Natural killer cell (primary cell): ENCODE data around the gene FAT1. TPM values are rescaled to one million over a fixed set of nuclear protein-coding genes. Genes with fewer than 3 reads are reported as not detected.

Source experiments
- ATAC-seq, 3 donors: fragments of 150-1000 bp in 2 of 3; fragments of 200-7000 bp in 1 of 3; cut with Tn5 transposase; 1 replicate in 1 of 3; 2 replicates in 2 of 3; pipeline ENCODE4 v1.10.0; 2021; ENCODE audit warnings: mild to moderate bottlenecking in 2 of 3, moderate library complexity in 2 of 3
- DNase-seq, 2 donors: peaks; one replicate each; pipeline versions ENCODE4 v3.0.0 to v3.0.0-alpha.2; 2013 to 2021; ENCODE audit warnings: mixed read lengths in 1 of 2
- H3K27ac ChIP-seq: one replicate; pipeline ENCODE4 v1.5.1; 2013; ENCODE audit warnings: mild to moderate bottlenecking, low read length
- H3K27me3 ChIP-seq: one replicate; pipeline ENCODE4 v1.6.1; 2013; ENCODE audit warnings: low read length; ENCODE audit not compliant: control insufficient read depth, insufficient read depth
- H3K36me3 ChIP-seq: one replicate; pipeline ENCODE4 v1.6.1; 2013; ENCODE audit warnings: low read length; ENCODE audit not compliant: control insufficient read depth, insufficient read depth
- H3K4me1 ChIP-seq: one replicate; pipeline ENCODE4 v1.6.1; 2013; ENCODE audit warnings: low read length; ENCODE audit not compliant: control insufficient read depth, insufficient read depth
- H3K4me3 ChIP-seq: one replicate; pipeline ENCODE4 v1.5.1; 2013; ENCODE audit warnings: low read length
- H3K9me3 ChIP-seq: one replicate; pipeline ENCODE4 v1.6.1; 2013; ENCODE audit warnings: low read length; ENCODE audit not compliant: control insufficient read depth, insufficient read depth
- H3K27ac Mint-ChIP-seq, 2 donors: one replicate each; pipeline ENCODE4 v1.8.0; 2022; ENCODE audit warnings: mild to moderate bottlenecking in 2 of 2, mixed read lengths in 2 of 2, moderate library complexity in 1 of 2
- H3K27me3 Mint-ChIP-seq, 2 donors: one replicate each; pipeline ENCODE4 v1.8.0; 2022; ENCODE audit warnings: low read depth in 2 of 2, mixed read lengths in 2 of 2
- H3K36me3 Mint-ChIP-seq: one replicate; pipeline ENCODE4 v1.8.0; 2022; ENCODE audit warnings: mixed read lengths
- H3K4me1 Mint-ChIP-seq, 2 donors: one replicate each; pipeline ENCODE4 v1.8.0; 2022; ENCODE audit warnings: mixed read lengths in 2 of 2
- H3K4me3 Mint-ChIP-seq: one replicate; pipeline ENCODE4 v1.8.0; 2022; ENCODE audit warnings: mild to moderate bottlenecking, moderate library complexity, mixed read lengths
- H3K9me3 Mint-ChIP-seq, 2 donors: one replicate each; pipeline ENCODE4 v1.8.0; 2022; ENCODE audit warnings: mixed read lengths in 2 of 2
- CTCF ChIP-seq: fragments of 200-600 bp; IDR thresholded peaks from one replicate; pipeline ENCODE4 v1.8.0; 2022; ENCODE audit warnings: antibody characterized with exemption
- WGBS: methylation state at CpG from one replicate; pipeline ENCODE4 v1.1.7; 2013; ENCODE audit warnings: missing lambda C conversion rate; ENCODE audit not compliant: insufficient coverage; 5-methylcytosine and 5-hydroxymethylcytosine counted together
- intact Hi-C: fragments of 100-400 bp; cut with micrococcal nuclease; formaldehyde crosslinking; loops from one replicate; pipeline ENCODE4 v1.14.2; 2022
- total RNA-seq, 4 donors: library from RNA; stranded (reverse); fragments of 120-200 nt in 1 of 4; gene quantifications; one replicate each; pipeline versions ENCODE4 v1.2.3 to v1.2.4, GENCODE V29; 2013 to 2022

Gene FAT1
- total RNA-seq, 3 donors from 2014 or later (not counting 1 experiment from before 2014, with no cell fraction given) = not detected

- H3K4me3 Mint-ChIP-seq = no peak overlapping the region
Observed at GRCh38 chr4:186634591-186635128, 89.0 kb downstream of the FAT1 start.

GRCh38 chr4:186633844-186634243, 89.8 kb downstream of the FAT1 start:
- Mint-ChIP-seq H3K36me3 (no peaks in the 10 kb centered on the region), H3K4me3 (no peak overlapping the region), H3K9me3 (peaks cover 9 to 10% of the 10 kb centered on the region in 2 donors), H3K27me3 (no peaks in the 10 kb centered on the region), H3K27ac (no peak overlapping the region), H3K4me1 (no peaks in the 10 kb centered on the region)
- Histone ChIP-seq H3K4me3 (no peak overlapping the region), H3K27me3 (no peaks in the 10 kb centered on the region), H3K36me3 (no peaks in the 10 kb centered on the region), H3K4me1 (no peaks in the 10 kb centered on the region), H3K9me3 (no peaks in the 10 kb centered on the region), H3K27ac (no peak overlapping the region)
- ATAC-seq (no peak), DNase-seq (no peak)
- TF ChIP-seq CTCF = no peak
- intact Hi-C loops = no loop called here

More at GRCh38 chr4:186634591-186635128, 89.0 kb downstream of the FAT1 start:
- no peak for TF ChIP-seq CTCF
- H3K36me3 Mint-ChIP-seq = no peaks in the 10 kb centered on the region
- ATAC-seq = no peak
- no peak for DNase-seq
- H3K27me3 Mint-ChIP-seq = no peaks in the 10 kb centered on the region
- H3K4me1 ChIP-seq = no peaks in the 10 kb centered on the region
- no peak overlapping the region for H3K27ac ChIP-seq
- no peak overlapping the region for H3K4me3 ChIP-seq
- peaks cover 8 to 10% of the 10 kb centered on the region in 2 donors for H3K9me3 Mint-ChIP-seq
- intact Hi-C loops = no loop called here
- H3K36me3 ChIP-seq = no peaks in the 10 kb centered on the region
- no peaks in the 10 kb centered on the region for H3K4me1 Mint-ChIP-seq
- 92% methylated on average over 8 of the region's 10 CpGs for WGBS
- no peak overlapping the region for H3K27ac Mint-ChIP-seq
- no peaks in the 10 kb centered on the region for H3K9me3 ChIP-seq
- no peaks in the 10 kb centered on the region for H3K27me3 ChIP-seq

- H3K27me3 ChIP-seq = no peaks in the 10 kb centered on the region
- intact Hi-C loops = no loop called here
- no peak overlapping the region for H3K4me3 ChIP-seq
- ATAC-seq = no peak
- Mint-ChIP-seq H3K9me3 (peaks cover 9 to 10% of the 10 kb centered on the region in 2 donors), H3K4me3 (no peak overlapping the region), H3K27ac (no peak overlapping the region), H3K4me1 (no peaks in the 10 kb centered on the region), H3K36me3 (no peaks in the 10 kb centered on the region), H3K27me3 (no peaks in the 10 kb centered on the region)
- H3K9me3 ChIP-seq = no peaks in the 10 kb centered on the region
- DNase-seq = no peak
- no peaks in the 10 kb centered on the region for H3K4me1 ChIP-seq
- TF ChIP-seq CTCF = no peak
- WGBS = 86% methylated on average over 6 of the region's 6 CpGs
- no peaks in the 10 kb centered on the region for H3K36me3 ChIP-seq
- no peak overlapping the region for H3K27ac ChIP-seq
Observed at GRCh38 chr4:186630128-186630527, 93.5 kb downstream of the FAT1 start.

GRCh38 chr4:186628058-186628711, 95.5 kb downstream of the FAT1 start:
- H3K27ac ChIP-seq = no peak overlapping the region
- ATAC-seq (no peak), DNase-seq (no peak)
- no peaks in the 10 kb centered on the region for H3K27me3 ChIP-seq
- 62% methylated on average over 21 of the region's 21 CpGs for WGBS
- H3K27ac Mint-ChIP-seq = no peak overlapping the region
- H3K4me1 Mint-ChIP-seq = no peaks in the 10 kb centered on the region
- no peaks in the 10 kb centered on the region for H3K36me3 Mint-ChIP-seq
- peaks cover 10 to 12% of the 10 kb centered on the region in 2 donors for H3K9me3 Mint-ChIP-seq
- H3K36me3 ChIP-seq = no peaks in the 10 kb centered on the region
- no peak overlapping the region for H3K4me3 Mint-ChIP-seq
- no peaks in the 10 kb centered on the region for H3K4me1 ChIP-seq
- no peaks in the 10 kb centered on the region for H3K9me3 ChIP-seq
- H3K27me3 Mint-ChIP-seq = no peaks in the 10 kb centered on the region
- TF ChIP-seq CTCF = no peak
- intact Hi-C loops = no loop called here
- H3K4me3 ChIP-seq = no peak overlapping the region
